PC-9 (cell line): ENCODE data around the gene IGDCC3. TPM values are rescaled to one million over a fixed set of nuclear protein-coding genes. Genes with fewer than 3 reads are reported as not detected.

ENCODE experiments used
- BruUV-seq: library from RNA; stranded (reverse); fragments of 400-500 nt; replicated peaks from 2 replicates; lab custom pipeline; 2021; lab: Mats Ljungman, UMichigan
- CTCF ChIA-PET: fragments of 300-600 bp; sonication (Branson Sonifier 250); formaldehyde crosslinking; loops from one replicate; lab custom pipeline; 2022; ENCODE audit warnings: antibody characterized with exemption; lab: Charles Lee
- POLR2A ChIA-PET: fragments of 300-600 bp; sonication (Branson Sonifier 250); formaldehyde crosslinking; loops from one replicate; lab custom pipeline; 2022; ENCODE audit warnings: antibody characterized with exemption; ENCODE audit not compliant: unreplicated experiment; lab: Charles Lee
- DNase-seq, 2 experiments: peaks; one replicate each; pipeline versions ENCODE4 v3.0.0 to v3.0.0-alpha.2; 2015 to 2022; ENCODE audit warnings: mixed read lengths in 1 of 2
- H2AFZ ChIP-seq: fragments of 200-600 bp; sonication (generic); 2 replicates; pipeline ENCODE4 v1.8.1; 2017; ENCODE audit warnings: antibody characterized with exemption
- H3F3A ChIP-seq: fragments of 200-600 bp; sonication (generic); 2 replicates; pipeline ENCODE4 v1.8.1; 2017; ENCODE audit warnings: antibody characterized with exemption, mild to moderate bottlenecking, low read depth; ENCODE audit not compliant: insufficient read depth
- H3K27ac ChIP-seq: fragments of 200-600 bp; sonication (generic); 2 replicates; pipeline ENCODE4 v1.6.1; 2016; ENCODE audit warnings: mixed run types
- H3K27me3 ChIP-seq: fragments of 200-600 bp; sonication (generic); 2 replicates; pipeline ENCODE4 v1.6.1; 2016; ENCODE audit warnings: low read depth, mixed run types; ENCODE audit not compliant: insufficient read depth
- H3K36me3 ChIP-seq: fragments of 200-600 bp; sonication (generic); 2 replicates; pipeline ENCODE4 v1.6.1; 2016; ENCODE audit warnings: low read depth, mixed run types
- H3K4me1 ChIP-seq: fragments of 200-600 bp; sonication (generic); replicated peaks from 2 replicates; pipeline ENCODE4 v1.6.1; 2016; ENCODE audit warnings: mixed run types; ENCODE audit not compliant: insufficient read depth
- H3K4me2 ChIP-seq: fragments of 200-600 bp; sonication (generic); 2 replicates; pipeline ENCODE4 v1.6.1; 2017; ENCODE audit warnings: mixed run types
- H3K4me3 ChIP-seq: fragments of 200-600 bp; sonication (generic); 2 replicates; pipeline ENCODE4 v1.6.1; 2016; ENCODE audit warnings: mixed run types
- H3K79me2 ChIP-seq: fragments of 200-600 bp; sonication (generic); 2 replicates; pipeline ENCODE4 v1.6.1; 2017; ENCODE audit warnings: low read depth, mixed run types
- H3K9me2 ChIP-seq: fragments of 200-600 bp; sonication (generic); 2 replicates; pipeline ENCODE4 v1.8.1; 2017; ENCODE audit warnings: mild to moderate bottlenecking; ENCODE audit not compliant: insufficient read depth
- H3K9me3 ChIP-seq: fragments of 200-600 bp; sonication (generic); 2 replicates; pipeline ENCODE4 v1.8.1; 2016; ENCODE audit warnings: low read depth; ENCODE audit not compliant: insufficient read depth
- H4K20me1 ChIP-seq: fragments of 200-600 bp; sonication (generic); 2 replicates; pipeline ENCODE4 v1.8.1; 2017; ENCODE audit not compliant: insufficient read depth
- EZH2 ChIP-seq: fragments of 200-600 bp; sonication (generic); IDR thresholded peaks from 2 replicates; pipeline ENCODE4 v1.8.0; 2017; ENCODE audit warnings: antibody characterized with exemption, low read depth
- intact Hi-C: fragments of 100-400 bp; cut with micrococcal nuclease; formaldehyde crosslinking; loops from one replicate; pipeline ENCODE4 v1.10.0; 2022; ENCODE audit not compliant: unreplicated experiment
- total RNA-seq: library from RNA; stranded (reverse); gene quantifications from 2 replicates; pipeline ENCODE4 v1.2.3, GENCODE V29; 2021
- TF ChIP-seq, protein P1 (sequence below): fragments of 200-600 bp; sonication (generic); conservative IDR thresholded peaks from 2 replicates; pipeline ENCODE4 v1.6.1; 2017; ENCODE audit warnings: mixed run types, antibody characterized with exemption, mild to moderate bottlenecking, moderate library complexity

Gene IGDCC3
- total RNA-seq, 1 experiment from 2014 or later = 0.22 TPM

DNA sequence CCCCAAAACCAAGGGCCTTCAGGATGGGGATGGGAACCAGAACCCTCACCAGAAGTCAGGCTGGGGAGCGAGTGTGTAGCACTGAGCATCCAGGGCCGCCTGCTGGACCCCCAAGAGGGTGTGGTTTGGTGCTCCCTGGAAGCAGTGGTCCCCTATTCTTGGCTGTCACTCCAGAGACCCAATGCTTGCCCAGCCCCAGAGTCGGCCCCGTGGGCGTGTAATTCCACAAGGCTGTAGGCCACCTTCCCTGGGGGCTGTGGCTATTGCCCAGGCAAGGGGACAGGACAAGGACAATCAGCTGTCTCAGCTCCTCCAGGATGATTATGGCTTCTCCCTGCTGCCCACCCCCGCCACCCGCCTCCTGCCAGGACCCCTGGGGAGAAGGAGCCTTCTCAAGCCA lies 14.5 kb downstream of the IGDCC3 start:
- CTCF ChIA-PET = no interaction called here
- H3K9me3 ChIP-seq = no peaks in the 10 kb centered on the region
- intact Hi-C loops = no loop called here
- no peak overlapping the region for H3K4me2 ChIP-seq
- TF ChIP-seq, protein P1, sequence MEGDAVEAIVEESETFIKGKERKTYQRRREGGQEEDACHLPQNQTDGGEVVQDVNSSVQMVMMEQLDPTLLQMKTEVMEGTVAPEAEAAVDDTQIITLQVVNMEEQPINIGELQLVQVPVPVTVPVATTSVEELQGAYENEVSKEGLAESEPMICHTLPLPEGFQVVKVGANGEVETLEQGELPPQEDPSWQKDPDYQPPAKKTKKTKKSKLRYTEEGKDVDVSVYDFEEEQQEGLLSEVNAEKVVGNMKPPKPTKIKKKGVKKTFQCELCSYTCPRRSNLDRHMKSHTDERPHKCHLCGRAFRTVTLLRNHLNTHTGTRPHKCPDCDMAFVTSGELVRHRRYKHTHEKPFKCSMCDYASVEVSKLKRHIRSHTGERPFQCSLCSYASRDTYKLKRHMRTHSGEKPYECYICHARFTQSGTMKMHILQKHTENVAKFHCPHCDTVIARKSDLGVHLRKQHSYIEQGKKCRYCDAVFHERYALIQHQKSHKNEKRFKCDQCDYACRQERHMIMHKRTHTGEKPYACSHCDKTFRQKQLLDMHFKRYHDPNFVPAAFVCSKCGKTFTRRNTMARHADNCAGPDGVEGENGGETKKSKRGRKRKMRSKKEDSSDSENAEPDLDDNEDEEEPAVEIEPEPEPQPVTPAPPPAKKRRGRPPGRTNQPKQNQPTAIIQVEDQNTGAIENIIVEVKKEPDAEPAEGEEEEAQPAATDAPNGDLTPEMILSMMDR = no peak
- no peak for TF ChIP-seq EZH2
- peaks cover 46% of the 10 kb centered on the region for H3K4me1 ChIP-seq
- no peak overlapping the region for H3K4me3 ChIP-seq
- no TSS peak for BruUV-seq
- H3K36me3 ChIP-seq = no peaks in the 10 kb centered on the region
- no peaks in the 10 kb centered on the region for H3K27me3 ChIP-seq
- no peak for DNase-seq
- no peaks in the 10 kb centered on the region for H3K9me2 ChIP-seq
- no peak overlapping the region for H3K27ac ChIP-seq
- no peak overlapping the region for H2AFZ ChIP-seq
- no peaks in the 10 kb centered on the region for H3K79me2 ChIP-seq
- POLR2A ChIA-PET = no interaction called here
- H4K20me1 ChIP-seq = no peaks in the 10 kb centered on the region
- peaks cover 3% of the 10 kb centered on the region; the same call in 1 of the 2 replicates for H3F3A ChIP-seq

DNA sequence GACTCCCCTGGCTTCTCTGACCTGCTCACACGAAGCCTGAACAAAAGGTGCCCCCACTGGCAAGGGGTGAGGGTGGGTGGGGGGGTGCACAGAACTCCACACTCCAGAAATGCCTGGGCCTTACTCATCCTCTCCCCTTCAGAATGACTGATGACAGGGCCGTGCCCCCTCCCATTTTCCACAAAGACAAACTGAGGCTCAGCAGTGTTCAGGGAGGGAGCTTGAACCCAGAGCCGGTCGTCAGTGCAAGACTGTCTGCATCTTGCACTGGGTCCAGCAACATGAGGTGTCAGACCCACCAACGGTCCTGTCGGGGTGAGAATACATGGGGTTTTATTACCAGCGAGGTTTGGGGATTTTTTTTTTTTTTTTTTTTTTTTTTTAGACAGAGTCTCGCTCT lies 15.3 kb downstream of the IGDCC3 start:
- no peak for DNase-seq
- Histone ChIP-seq H3K4me3 (no peak overlapping the region), H3K4me2 (no peak overlapping the region), H4K20me1 (no peaks in the 10 kb centered on the region), H3F3A (peaks cover 3% of the 10 kb centered on the region; the same call in 1 of the 2 replicates), H3K36me3 (no peaks in the 10 kb centered on the region), H3K4me1 (peaks cover 38% of the 10 kb centered on the region), H3K27ac (no peak overlapping the region), H3K79me2 (no peaks in the 10 kb centered on the region), H3K9me3 (no peaks in the 10 kb centered on the region), H2AFZ (no peak overlapping the region), H3K27me3 (no peaks in the 10 kb centered on the region), H3K9me2 (no peaks in the 10 kb centered on the region)
- BruUV-seq = no TSS peak
- intact Hi-C loops = no loop called here
- TF ChIP-seq EZH2 = no peak
- TF ChIP-seq, protein P1 = no peak
- CTCF ChIA-PET = no interaction called here
- POLR2A ChIA-PET = interaction anchor here (0.7 kb wide), 1 partner anchor 24 kb away, joined by 5 read pairs; no protein-coding TSS in a partner anchor

DNA sequence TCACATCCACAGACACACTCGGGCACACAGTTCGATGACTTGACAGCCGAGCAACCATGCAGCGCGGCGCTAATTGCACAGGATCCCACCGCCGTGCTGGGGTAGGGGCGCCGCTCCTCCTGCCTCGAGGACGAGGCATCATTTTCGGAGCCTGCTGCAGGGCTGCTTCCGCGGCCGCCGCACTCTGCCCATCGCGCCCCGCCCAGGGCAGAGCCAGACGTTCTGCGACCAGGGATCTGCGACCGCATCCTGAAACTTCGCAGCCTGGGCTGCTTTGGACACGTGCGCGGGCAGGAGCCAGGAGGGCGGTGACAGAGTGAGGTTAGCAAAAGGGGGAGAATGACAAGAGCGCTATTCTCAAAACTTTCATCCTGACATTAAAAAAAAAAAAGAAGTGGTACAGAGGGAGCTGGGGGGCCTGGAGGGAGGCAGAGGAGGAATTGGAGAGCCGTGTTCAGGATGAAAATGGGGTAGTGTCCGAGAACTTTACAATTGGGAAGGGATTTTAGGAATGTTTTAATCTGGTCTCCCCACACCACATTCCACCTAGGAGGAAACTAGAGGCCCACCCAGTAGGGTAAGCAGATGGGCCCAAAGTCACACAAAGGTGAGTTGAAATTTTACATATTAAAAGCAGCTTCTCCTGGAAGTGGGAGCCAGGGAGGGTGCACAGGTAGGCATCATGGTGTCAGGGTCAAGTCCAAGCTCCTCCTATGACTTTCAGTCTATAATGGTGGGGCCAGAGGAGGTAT lies 15.9 kb downstream of the IGDCC3 start:
- Histone ChIP-seq H3K36me3 (no peaks in the 10 kb centered on the region), H3F3A (peaks cover 3% of the 10 kb centered on the region; the same call in 1 of the 2 replicates), H3K27ac (no peak overlapping the region), H2AFZ (no peak overlapping the region), H3K9me2 (no peaks in the 10 kb centered on the region), H3K4me1 (peaks cover 35% of the 10 kb centered on the region), H3K79me2 (no peaks in the 10 kb centered on the region), H3K4me2 (no peak overlapping the region), H4K20me1 (no peaks in the 10 kb centered on the region), H3K9me3 (no peaks in the 10 kb centered on the region), H3K27me3 (no peaks in the 10 kb centered on the region), H3K4me3 (no peak overlapping the region)
- ChIA-PET POLR2A (no interaction called here), CTCF (no interaction called here)
- no peak for DNase-seq
- intact Hi-C loops = no loop called here
- BruUV-seq = no TSS peak
- TF ChIP-seq EZH2 = no peak
- TF ChIP-seq, protein P1 = no peak
